HS-27A (cell line): ENCODE data around the gene TMEM52.

Source experiments
- DNase-seq: peaks from one replicate; pipeline ENCODE4 v3.0.0-alpha.2; 2012; ENCODE audit warnings: low read depth, missing footprints

The TMEM52 gene

DNA sequence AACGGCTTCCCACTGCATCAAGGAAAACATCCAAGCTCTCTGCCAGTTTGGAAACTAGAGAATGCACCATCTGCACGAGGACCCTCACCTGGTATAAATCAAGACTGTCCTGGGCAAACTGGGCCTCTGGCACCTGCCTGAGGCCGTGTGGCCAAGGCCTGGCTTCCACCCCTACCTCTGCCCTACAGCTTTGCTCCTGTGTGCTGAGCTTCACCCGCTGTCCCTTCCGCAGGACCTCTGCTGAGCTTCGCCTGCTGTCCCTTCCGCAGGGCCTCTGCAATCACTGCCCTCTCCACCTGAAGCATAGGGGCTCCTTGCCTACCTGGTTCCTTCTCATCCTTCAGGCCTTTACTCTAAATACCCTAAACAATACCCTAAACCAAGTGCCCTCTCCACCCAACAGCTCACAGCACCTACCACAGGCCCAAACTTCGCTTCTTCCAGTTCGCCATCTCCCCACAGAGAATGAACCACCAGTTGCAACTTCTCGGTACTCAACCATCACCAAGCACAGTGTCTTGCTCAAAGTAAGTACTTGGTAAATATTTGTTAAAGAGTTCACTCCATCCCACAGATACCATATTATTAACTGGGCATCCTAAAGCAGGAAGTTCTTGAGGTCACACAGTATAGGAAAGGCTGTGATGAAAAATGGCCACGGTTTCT, 46.6 kb downstream of the TMEM52 start:
- DNase-seq: no peak

DNA sequence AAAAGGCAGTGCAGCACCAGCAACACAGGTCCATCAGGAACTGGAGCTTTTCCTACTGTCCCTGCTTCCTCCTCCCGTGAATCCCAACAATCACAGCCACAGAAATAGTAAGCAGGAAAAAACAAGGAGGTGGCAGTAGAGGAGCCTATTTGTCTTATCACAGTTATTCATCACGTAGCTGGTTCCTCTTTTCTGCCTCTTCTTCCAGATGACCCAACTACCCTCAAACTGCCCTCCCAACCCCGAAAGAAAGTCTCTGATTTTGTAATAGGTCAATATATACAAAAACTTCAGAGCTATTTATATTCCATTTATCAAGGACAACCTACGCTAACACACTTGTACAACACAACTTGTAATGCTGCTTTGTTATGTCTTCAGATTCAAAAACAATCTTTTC, 49.6 kb downstream of the TMEM52 start:
- no peak for DNase-seq
